Glomerular visceral epithelial cell (primary cell): ENCODE results near the gene SCUBE1.
"Not testable (repeated sequence)": the region's sequence is repeated elsewhere in the genome, so short reads cannot be mapped to it uniquely, and the experiment has no call there.

Experiments used
- DNase-seq: peaks from one replicate; pipeline ENCODE4 v3.0.0-alpha.2; 2016; ENCODE audit errors: extremely low spot score

SCUBE1 gene

GRCh38 chr22:43301866-43302265 is 41.3 kb downstream of the SCUBE1 start:
- no peak for DNase-seq

- no peak for DNase-seq
Measured at GRCh38 chr22:43300891-43301676, 42.1 kb downstream of the SCUBE1 start.

GRCh38 chr22:43299736-43300135 is 43.4 kb downstream of the SCUBE1 start:
- DNase-seq = no peak

- DNase-seq = no peak
Measured at GRCh38 chr22:43298062-43298801, 44.9 kb downstream of the SCUBE1 start.

GRCh38 chr22:43297270-43298061 is 45.7 kb downstream of the SCUBE1 start:
- DNase-seq = no peak

- DNase-seq = no peak
Measured at GRCh38 chr22:43296276-43296902, 46.8 kb downstream of the SCUBE1 start.

GRCh38 chr22:43295660-43296059 is 47.5 kb downstream of the SCUBE1 start:
- no peak for DNase-seq

GRCh38 chr22:43295173-43295572 is 48.0 kb downstream of the SCUBE1 start:
- no peak for DNase-seq

GRCh38 chr22:43293655-43294392 is 49.3 kb downstream of the SCUBE1 start:
- no peak for DNase-seq

- no peak for DNase-seq
Measured at GRCh38 chr22:43293259-43293654, 49.9 kb downstream of the SCUBE1 start.

- no peak for DNase-seq
Measured at GRCh38 chr22:43292630-43293018, 50.5 kb downstream of the SCUBE1 start.

- no peak for DNase-seq
Measured at GRCh38 chr22:43291381-43291780, 51.8 kb downstream of the SCUBE1 start.

- peak; percentile 4 for DNase-seq
Measured at GRCh38 chr22:43289976-43290721, 53.0 kb downstream of the SCUBE1 start.

GRCh38 chr22:43289531-43289963 is 53.6 kb downstream of the SCUBE1 start:
- DNase-seq = no peak

GRCh38 chr22:43288807-43289420 is 54.3 kb downstream of the SCUBE1 start:
- DNase-seq = no peak

GRCh38 chr22:43288378-43288777 is 54.8 kb downstream of the SCUBE1 start:
- no peak for DNase-seq

- DNase-seq = no peak
Measured at GRCh38 chr22:43287441-43287840, 55.7 kb downstream of the SCUBE1 start.

- DNase-seq = no peak
Measured at GRCh38 chr22:43281394-43281793, 61.8 kb downstream of the SCUBE1 start.

- DNase-seq = not testable (repeated sequence)
Measured at GRCh38 chr22:43280523-43280886, 62.7 kb downstream of the SCUBE1 start.
